NCI-H82 treated with DMSO at 0.1 percent for 48 hours (cell line): ENCODE results near the gene DNMT3B.

Experiments
- DNase-seq: peaks from one replicate; lab custom pipeline; 2025; ENCODE audit not compliant: unreplicated experiment; lab: John Stamatoyannopoulos, UW

The DNMT3B gene

GRCh38 chr20:32849577-32849976 lies 87.4 kb downstream of the DNMT3B start:
- DNase-seq = no peak

- DNase-seq = no peak
These were observed 93.2 kb downstream of the DNMT3B start for GRCh38 chr20:32855387-32855786.

GRCh38 chr20:32858189-32858588 lies 96.0 kb downstream of the DNMT3B start:
- DNase-seq = no peak
